CMK (cell line): ENCODE data around the gene JAGN1.
"Not testable (repeated sequence)": the region's sequence is repeated elsewhere in the genome, so short reads cannot be mapped to it uniquely, and the experiment has no call there.

Experiments
- DNase-seq: peaks from one replicate; pipeline ENCODE4 v3.0.0-alpha.2; 2010; ENCODE audit warnings: low read depth

JAGN1 gene

DNA sequence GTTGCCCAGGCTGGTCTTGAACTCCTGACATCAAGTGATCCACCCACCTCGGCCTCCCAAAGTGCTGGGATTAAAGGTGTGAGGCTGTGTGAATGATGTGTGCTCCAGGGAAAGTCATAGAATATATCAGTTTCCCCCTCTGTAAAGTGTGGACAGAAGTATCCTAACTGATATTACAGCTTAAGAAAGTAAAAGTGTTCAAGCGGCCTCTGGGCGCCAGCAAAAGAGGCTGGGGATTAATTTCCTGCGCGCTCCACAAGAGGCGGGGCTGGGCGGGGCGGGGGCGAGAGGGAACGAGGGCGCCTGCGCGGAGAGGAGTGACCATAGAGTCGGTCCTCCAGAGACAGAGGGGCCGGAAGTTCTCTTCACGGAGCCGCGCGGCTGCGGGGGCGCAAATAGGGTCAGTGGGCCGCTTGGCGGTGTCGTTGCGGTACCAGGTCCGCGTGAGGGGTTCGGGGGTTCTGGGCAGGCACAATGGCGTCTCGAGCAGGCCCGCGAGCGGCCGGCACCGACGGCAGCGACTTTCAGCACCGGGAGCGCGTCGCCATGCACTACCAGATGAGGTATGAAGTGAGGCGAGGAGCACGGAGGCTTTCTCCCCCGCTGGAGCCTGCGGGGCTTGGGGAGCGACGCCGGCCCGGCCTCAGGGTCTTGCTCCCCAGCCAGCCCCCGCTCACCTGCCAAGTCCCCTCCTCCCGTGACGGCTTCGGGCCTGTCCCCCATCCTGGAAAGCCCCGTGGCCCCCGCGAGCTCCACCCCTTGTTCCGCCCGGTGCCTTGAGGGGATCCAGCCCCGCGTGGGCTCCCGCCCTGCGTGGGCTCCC, at the start of gene JAGN1:
Gene JAGN1, plus strand, starts transcription at position 362 of the 823 bp plus-strand sequence. Its CDS starts 113 bp downstream, at position 475.
- peak; percentile 78 for DNase-seq

DNA sequence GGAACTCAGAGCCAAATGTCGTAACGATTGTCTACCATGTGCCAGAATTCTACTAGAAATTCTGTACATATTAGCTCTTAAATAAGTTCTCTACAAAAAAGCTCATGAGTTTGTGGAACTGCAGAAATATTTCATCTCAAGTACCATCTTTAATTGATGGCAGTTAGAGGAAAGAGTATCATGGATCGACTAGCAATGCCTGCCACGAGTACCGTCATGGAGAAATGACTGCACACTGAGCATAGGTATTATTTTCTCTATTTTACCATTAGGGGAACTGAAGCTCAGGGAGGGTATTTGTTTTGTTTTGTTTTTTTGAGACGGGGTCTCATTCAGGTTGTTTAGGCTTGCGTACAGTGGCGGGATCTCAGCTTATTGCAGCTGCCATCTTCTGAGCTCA, 49.4 kb upstream of the JAGN1 start:
- no peak for DNase-seq

DNA sequence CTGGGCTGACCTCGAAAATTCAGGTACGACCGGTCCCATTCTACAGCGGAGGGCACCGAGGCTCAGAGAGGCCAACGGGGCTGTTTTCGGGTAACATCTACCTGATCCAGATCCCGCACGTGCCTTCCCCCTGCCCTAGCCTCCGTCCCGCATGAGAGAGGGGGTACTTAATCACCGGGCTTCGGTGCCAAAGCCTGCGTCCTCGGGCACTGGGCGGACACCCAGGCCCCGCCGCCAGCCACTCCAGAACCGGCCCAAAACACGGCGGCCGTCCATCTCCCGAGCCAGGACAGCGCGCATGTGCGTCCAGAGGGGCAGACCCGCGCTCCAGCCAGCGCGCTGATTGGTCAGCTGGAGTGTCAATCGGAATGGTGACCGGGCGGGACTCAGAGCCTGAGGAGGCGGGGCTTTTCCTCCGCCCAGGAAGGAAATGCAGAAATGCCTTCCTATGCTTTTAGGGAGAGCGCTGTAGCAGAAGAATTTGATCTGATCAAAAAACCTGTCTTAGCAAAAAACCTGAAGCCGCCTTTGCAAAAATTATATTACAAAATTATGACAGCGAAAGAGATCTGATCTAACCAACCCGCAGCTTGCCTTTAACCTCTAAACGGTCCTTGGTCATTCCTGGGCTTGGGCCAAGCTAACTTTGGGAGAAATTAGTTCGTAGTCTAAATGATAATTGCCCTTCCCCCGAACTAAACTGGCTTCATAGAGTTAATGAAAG, 46.5 kb upstream of the JAGN1 start, which contains the start of gene RPUSD3:
Gene RPUSD3, minus strand, starts transcription at position 294 of the 724 bp plus-strand sequence. Its CDS starts 18 bp downstream, at position 276.
- peak; percentile 91 for DNase-seq

DNA sequence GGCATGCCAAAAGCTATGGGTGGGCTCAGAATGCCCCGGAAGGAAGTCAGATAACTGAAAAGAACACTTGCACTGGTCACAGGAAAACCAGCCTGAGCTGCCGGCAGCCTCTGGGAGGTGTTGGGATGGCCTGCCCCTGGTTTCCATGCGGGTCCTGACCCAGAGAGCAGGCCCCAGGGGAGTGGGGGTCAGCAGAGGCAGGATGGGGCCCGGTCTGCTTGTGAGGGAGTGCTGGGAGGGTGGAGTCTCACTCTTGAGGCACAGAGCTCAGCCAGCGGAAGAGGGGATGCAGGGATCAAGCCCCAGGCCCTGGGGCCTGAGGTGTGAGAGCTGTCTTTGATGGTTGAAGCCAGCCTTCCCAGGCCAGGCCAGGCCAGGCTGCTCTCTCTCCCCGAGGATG, 44.2 kb upstream of the JAGN1 start:
- no peak for DNase-seq

DNA sequence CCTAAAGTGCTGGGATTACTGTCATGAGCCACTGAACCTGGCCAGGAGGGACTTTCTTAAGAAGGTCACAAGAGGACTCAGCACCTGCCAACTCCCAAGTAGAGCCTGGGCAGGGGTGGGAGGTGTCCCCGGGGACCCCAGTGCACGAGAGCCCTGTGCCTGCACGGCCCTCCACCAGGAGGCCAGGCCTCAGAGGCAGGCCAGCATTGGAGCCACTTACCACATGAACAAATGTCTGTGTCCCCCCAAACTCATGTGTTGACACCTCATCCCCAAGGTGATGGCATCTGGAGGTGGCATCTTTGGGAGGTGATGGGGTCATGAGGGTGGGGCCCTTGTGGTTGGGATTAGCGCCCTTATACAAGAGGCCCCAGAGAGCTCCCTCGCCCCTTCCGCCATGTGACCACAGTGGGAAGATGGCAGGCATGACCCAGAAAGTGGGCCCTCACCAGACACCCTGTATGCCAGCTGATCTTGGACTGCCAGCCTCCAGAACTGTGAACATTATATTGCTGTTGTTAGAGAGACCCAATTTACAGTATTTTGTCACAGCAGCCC, 43.4 kb upstream of the JAGN1 start:
- DNase-seq, result no peak

GRCh38 chr3:9847870-9848269, 42.5 kb upstream of the JAGN1 start:
- not testable (repeated sequence) for DNase-seq

- DNase-seq, result not testable (repeated sequence)
Measured at GRCh38 chr3:9848860-9849259, 41.5 kb upstream of the JAGN1 start.

GRCh38 chr3:9851383-9851782, 39.0 kb upstream of the JAGN1 start:
- not testable (repeated sequence) for DNase-seq

- DNase-seq, result not testable (repeated sequence)
Measured at GRCh38 chr3:9851926-9852325, 38.5 kb upstream of the JAGN1 start.

- DNase-seq, result no peak
Measured at GRCh38 chr3:9852528-9852927, 37.9 kb upstream of the JAGN1 start.

DNA sequence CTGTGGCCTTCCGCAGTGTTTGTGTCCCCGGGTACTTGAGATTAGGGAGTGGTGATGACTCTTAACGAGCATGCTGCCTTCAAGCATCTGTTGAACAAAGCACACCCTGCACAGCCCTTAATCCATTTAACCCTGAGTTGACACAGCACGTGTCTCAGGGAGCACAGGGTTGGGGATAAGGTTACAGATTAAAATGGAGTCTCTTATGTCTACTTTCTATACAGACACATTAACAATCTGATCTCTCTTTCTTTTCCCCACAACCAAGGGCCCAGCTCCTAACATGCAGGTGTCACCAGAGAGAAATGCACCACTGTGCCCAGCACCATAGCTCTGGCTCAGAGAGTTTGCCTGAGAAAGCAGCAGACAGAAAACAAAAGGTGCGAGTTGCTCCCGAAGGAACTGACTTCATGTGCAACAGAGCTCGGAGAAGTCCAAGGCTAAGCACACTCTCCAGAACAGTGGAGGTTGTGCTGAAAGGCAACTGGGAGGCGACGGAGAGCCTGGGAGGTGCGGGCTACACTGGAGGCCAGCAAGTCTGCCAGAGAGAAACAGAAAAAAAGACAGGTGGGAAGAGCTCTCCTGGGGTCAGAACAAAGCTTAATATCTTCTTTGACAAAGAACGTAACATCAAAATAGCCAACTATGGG, 36.0 kb upstream of the JAGN1 start:
- DNase-seq, result not testable (repeated sequence)

DNA sequence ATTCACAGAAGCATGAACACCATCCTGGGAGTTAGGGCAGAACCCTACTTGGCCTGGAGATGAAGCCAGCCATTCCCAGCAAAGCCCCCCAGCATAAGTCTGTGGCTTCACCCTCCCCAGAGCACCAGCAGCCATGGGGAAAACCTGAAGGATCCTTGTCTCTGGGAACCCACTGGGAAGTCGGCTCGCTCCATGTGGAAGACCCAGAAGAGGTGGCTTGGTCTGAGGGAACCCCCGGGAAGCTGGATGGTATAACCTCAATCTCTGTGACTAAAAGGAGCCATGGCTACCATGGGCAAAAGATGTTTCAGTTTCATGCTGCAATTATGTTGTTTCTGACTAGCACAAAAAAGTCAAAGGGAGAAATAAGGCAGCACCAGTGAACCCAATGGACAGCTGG, 34.8 kb upstream of the JAGN1 start:
- DNase-seq, result no peak

DNA sequence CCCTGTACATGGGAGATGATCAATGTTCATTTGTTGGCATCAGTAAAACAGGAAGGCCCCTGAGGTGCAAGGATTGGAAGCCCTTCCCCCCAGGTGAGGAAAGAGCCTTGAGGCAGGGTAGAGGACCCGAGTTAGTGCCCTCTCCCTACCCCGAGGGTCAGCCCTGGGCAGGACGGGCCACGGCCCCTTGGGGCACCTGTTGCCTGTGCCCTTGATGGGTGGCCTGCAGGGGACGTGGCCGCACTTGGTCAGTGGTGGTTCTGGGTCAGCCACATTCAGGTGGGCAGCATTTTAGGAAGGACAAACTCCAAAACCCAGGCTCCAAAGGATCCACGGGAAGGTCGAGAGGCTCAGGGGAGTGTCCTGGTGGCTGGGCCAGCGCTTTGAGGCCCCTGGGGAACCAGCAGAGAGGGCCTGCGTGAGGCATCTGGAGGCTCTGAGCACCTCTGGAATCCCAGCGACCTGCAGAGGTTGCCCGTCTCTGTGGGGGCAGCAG, 30.8 kb upstream of the JAGN1 start:
- no peak for DNase-seq

- DNase-seq, result no peak
Measured at GRCh38 chr3:9861201-9861600, 29.2 kb upstream of the JAGN1 start.

- no peak for DNase-seq
Measured at GRCh38 chr3:9861626-9862130, 28.7 kb upstream of the JAGN1 start.

- DNase-seq, result peak; percentile 58
Measured at GRCh38 chr3:9862391-9863057, 27.9 kb upstream of the JAGN1 start.

GRCh38 chr3:9863058-9863772, 27.2 kb upstream of the JAGN1 start:
- DNase-seq, result no peak

GRCh38 chr3:9864200-9864927, 26.0 kb upstream of the JAGN1 start:
- DNase-seq, result no peak

DNA sequence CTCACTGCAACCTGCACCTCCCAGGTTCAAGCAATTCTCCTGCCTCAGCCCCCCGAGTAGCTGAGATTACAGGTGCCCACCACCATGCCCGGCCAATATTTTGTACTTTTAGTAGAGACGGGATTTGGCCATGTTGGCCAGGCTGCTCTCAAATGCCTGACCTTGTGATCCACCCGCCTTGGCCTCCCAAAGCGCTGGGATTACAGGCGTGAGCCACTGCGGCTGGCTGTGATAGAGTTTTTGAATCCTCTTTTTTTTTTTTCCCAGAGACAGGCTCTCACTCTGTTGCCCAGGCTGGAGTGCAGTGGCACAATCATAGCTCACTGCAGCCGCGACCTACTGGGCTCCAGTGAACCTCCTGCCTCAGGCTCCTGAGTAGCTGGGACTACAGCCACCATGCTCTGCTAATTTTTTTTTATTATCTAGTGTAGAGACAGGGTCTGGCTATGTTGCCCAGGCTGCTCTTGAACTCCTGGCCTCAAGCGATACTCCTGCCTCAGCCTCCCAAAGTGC, 25.2 kb upstream of the JAGN1 start:
- not testable (repeated sequence) for DNase-seq

GRCh38 chr3:9866639-9867038, 23.8 kb upstream of the JAGN1 start:
- DNase-seq, result no peak
